GM21825 (cell line): Measurements from ENCODE around the gene TUBGCP3.

Source experiments
- ATAC-seq: cut with Tn5 transposase; IDR thresholded peaks from one replicate; pipeline ENCODE4 v1.9.1; 2021; ENCODE audit warnings: mild to moderate bottlenecking, moderate library complexity; ENCODE audit not compliant: unreplicated experiment

Gene TUBGCP3

DNA sequence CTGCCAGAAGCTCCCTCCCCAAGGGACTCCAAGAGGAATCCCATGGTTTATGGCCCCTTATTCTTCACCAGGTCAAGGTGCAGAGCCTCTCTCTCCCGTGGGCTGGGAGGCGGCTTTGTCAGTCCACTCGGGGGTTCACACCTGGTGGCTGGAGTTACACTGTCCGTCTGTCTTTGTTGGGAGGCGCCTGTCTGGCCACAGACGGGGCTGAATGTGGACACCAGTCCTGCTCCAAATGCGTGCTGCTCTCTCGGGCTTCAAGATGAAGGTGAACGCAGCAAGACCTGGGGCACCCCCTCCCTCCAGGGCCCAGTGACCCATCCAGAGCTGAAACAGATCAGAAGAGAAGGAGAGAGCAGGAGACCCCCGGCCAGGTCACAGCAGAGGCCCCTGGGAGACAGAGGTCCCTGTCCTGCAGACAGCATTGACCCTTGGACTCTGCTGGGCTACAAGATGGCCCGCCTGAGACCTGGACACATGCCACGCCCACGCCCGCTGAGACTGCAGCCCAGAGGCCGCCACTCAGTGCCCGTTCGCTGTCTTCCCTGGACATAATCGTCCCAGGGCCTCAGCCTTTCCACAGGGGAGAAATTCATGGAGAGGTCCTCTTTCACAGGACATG is 29.9 kb upstream of the TUBGCP3 start:
- no peak for ATAC-seq

DNA sequence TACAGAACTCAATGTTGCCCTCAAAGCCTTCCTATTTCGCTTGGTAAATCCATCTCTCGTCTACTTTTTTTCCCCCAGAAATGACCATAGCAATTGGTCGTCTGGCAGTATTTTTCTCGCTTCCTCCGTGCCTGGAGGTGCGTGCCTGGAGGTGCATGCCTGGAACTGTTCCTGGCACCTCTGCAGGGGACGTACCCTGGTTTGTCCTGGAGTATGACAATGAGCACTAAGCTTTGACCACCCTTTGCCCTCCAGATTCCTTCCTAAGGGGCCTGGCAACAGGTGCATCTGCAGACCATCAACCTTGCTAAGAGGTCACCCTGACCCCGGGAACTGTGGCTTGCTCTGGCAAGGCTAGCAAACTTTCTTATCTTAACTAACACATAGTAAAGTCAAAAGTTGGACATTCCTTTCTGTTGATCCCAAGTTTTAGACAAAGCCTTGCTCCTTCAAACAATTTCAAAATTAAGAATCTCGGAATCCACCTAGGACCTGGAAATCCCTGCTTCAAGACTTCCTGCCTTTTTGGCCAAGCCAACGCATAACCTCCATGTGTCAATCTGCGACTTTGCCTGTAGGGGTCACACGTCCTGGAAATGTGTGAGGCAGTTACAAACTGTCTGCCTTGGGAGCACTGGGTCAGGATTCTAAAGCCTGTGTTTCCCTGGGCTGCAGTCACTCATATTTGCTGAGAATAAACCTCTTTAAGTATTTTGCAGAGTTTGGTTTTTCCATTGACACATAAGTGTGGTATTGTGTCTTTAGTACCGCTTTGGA is 28.8 kb upstream of the TUBGCP3 start:
- peak; percentile 60 for ATAC-seq

DNA sequence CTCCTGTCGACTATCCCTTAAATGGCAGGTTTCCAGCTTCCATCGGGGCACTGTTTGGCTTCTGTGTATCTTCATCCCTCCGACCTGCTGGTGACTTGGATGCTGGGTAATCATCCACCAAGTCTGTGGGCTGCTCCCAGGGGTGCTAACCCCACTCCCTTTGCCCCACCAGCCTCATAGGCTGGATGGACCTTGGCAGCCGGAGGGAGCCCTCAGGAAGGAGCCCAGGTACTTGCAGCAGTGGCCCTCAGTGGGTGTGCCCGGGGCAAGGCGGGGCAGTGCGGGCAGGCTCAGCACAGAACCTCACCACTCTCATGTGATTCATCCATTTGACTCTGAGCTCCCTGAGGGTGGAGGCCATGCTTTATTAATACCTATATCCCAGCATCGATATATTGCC is 27.4 kb upstream of the TUBGCP3 start:
- ATAC-seq = no peak

DNA sequence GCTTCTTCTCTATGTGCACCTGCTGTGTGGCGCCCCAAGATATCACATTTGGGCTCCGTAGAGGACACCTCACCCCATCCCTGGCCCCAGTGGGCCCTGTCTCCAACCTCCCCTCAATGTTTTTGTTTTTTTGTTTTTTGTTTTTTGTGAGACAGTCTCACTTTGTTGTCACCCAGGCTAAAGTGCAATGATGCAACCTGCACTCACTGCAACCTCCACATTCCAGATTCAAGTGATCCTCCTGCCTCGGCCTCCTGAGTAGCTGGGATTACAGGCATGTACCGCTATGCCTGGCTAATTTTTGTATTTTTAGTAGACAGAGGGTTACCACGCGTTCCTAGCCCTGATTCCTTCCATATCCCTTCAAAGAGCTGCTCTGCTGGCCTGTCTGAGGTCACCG is 26.9 kb upstream of the TUBGCP3 start:
- no peak for ATAC-seq

DNA sequence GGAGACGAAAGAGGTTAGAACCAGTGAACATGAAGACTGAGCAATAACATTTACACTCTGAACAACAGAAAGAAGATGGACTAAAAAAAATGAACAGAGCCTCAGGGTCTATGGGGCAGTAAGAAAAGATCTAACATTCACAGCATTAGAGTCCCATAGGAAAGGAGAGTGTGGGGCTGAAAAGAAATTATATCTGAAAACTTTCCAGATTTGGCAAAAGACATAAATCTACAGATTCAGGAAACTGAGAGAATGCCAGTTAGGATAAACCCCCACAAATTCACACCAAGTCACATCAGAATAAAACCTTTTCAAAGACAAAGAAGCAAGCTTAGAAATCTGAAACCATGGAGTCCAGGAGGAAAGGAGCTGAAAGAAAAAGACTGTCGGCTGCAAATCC is 20.3 kb upstream of the TUBGCP3 start:
- ATAC-seq = no peak

DNA sequence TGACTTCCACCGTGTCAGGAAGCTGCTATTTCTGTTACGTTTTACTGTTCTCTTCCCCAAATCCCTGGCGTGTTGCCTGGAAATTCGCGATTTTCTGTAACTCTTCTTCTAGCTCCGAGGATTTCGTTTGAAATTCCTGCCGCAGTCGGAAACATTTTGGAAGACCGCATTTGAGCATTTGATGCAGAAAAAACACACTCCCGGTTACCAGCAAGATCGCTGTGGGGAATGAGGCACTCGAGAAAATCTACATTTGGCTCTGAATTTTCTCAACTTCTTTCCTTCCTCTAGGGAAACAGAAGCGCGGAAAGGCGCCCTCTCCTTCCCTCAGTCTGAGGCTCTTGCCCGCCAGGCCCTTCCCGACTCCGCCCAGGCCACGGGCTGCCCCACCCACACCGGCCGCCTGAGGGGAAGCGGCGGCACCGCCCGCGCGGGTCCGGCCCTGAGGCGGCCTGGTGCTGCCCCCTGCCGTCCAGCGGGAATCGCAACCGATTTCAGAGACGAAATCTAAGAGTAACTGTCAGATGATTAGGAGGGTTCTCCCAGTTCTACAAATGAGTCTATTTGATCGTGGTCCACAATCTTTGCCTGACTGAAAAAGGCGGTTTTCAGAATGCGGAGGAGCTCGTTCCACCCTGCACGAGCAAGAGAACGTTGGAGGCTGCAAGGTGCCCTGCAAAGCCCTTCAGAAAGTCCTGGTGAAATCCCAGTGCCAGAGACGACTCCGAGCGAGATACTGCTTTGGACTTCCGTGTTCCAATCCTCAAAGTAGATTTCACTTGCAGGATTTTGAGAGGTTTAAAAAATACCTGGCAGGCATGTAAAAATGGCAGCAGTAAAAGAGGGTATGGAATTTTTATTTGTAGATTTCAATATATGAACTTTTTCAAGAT is 18.4 kb upstream of the TUBGCP3 start:
- ATAC-seq = peak; percentile 100

DNA sequence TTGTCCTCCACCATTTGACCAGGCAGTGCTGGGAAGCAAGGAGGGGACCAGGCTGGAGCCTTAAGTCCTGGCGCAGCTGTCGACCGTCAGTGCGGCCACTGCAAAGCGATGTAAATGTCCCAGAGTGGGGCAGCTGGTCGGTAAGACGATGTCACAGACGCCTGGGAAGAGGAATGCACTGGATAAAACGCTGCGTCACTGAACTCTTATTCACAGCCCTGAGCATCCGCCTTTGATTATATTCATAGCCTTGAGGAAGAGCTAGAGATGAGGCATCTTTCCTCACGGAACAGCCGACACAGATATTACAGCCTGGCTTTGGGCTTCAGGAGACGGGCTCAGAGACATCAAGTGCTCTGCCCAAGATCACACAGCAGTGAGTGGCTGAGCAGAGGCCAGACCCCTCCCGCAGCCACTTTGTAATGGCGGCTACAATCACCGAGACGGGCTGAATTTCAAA is 17.6 kb upstream of the TUBGCP3 start:
- no peak for ATAC-seq

DNA sequence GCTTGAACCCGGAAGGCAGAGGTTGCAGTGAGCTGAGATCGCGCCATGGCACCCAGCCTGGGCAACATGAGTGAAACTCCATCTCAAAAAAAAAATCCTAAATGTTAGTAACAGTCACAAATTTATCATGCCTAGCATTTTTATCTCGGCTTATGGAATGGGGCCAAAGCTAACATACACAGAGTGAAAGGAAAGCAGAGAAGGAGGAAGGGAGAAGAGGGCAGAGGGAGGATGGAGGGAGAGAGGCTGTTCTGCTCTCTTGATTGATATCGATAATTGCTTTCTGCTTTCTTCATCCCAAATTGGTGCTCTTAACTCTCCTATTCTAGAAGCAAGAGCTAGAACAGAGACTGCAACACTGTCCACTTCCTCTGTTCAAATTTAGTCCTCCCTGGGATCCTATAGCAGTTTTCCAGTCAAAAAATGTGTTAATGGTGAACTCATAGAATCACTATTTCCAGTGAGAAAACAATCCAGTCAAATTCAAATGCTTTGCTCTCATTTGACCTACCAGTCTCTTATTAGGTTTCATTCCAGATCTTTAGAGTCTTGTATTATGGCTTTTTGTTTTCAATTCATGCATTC is 15.8 kb upstream of the TUBGCP3 start:
- ATAC-seq = no peak

DNA sequence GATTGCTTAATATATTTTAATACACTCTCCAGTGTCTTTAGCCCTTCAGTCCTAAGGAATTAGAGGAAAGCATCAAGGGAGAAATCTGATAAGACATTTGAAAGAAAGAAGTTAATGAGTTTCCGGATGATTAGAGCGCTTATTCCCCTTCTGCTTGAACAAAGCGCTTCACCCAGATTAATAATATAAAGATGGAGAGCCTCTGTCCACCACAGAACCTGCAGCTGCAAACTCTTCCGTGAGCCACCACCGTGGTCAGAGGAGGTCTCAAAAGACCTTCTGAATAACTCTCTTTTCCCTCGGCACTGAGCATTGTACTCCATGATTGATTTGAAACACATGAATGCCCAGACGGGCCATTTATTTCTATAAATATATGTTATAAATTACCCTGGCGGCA is 14.2 kb upstream of the TUBGCP3 start:
- ATAC-seq = no peak

DNA sequence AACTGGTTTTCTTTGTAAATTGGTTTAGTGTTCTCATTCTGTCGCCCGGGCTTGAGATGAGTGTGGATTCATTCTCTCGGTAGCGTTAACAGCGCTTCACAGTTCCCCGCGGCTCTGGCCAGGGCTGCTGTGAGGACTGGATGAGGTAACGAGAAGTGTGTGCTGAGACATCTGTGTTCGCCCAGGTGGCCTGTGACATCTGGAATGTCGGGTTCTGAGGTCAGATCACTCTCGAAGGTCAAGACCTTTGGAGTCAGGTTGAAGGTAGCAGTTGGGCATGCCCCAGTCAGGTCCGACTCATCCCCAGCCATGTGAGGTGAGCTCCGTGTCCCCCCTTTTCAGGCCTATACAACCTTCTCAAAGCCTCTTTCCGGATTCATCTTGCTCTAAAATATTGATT is 13.4 kb upstream of the TUBGCP3 start:
- ATAC-seq = no peak

DNA sequence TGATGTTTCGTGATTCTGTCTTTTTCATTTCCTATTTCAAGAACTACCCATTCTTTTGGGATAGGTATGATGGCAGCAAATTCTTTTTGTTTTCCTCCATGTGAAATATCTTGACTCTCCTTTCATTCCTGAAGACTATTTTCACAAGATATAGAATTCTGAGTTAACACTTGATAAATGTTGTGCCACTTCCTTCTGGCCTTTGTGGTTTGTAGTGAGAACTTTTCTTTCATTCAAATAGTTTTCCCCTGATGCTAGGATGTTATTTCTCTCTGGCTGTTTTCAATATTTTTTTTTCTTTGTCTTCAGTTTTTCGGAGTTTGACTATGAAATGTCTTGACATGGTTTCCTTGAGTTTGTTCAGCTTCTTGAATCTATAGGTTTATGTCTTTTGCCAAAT is 8.3 kb upstream of the TUBGCP3 start:
- no peak for ATAC-seq

DNA sequence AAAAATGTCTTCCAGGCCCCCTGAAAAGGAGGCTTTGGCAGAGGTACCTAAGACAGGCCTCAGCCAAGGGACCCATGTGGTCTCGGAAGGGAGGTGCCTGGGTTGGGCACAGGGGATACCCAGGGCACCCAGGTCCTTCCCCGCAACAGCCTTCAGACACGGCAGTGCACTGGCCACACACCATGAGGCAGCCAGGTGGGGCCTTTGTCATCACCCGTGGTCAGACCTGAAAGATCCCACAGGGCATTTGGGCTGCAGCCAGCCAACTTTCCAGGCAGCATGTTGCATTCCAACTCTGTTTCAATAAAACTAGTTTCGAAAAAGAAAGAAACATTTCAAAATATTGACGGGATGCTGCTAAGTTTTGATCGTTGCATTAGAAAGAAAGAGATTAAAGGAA is 4.7 kb upstream of the TUBGCP3 start:
- ATAC-seq = no peak

DNA sequence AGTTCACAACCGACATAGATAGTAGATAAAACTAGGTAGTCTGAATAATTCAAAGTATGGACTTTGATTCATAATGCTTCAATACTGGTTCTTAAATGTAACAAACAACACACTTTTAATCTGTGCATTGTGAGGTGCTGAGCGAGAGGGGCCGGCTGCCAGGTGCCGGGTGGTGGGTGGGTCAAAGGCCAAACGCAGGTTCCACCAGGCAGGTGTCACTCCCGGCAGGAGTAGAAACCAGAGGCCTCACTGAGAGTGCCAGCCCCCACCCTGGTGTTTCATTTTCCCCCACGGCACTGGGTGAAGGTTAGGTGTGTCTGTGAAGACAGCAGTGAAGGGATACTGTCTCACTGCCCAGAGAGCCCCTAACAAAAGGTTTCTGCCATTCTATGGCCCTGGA is 4.2 kb upstream of the TUBGCP3 start:
- ATAC-seq = no peak

DNA sequence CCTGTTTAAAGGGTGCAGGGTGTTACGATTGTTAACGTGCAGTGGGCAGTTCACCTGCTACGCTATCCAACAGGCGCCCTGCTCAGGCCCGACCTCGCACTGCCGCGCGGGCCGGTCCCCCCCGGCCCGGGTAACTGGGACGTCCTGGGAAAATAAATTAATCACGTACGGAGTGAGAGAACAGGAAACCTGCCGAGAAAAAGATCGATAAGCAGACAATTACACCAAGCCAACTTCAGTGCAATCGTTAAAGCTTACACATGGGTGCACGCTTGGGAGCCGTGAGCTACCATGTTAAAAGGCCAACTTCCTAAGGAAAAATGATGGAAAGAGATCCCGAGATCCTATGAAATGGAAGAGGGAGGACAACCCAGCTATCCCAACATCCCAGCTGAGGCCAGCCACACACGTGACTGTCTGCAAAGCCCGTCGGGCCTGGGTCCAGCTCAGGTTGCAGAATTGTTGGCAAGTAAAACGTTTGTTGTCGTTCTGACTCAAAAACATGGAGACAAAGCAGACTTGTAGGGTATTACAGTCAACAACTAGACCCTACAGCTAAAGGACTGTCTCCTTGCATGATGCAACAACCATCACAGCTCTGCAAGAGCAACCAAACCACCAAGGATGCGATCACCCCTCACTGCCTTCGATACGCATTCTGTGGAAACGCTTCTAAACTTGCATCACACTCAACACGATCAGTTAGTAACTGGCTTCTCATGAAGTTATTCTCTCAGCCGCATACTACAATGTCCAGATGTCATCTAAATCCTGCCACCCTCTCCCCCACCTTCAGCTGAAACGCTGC is 741 bp upstream of the TUBGCP3 start:
- ATAC-seq = no peak

DNA sequence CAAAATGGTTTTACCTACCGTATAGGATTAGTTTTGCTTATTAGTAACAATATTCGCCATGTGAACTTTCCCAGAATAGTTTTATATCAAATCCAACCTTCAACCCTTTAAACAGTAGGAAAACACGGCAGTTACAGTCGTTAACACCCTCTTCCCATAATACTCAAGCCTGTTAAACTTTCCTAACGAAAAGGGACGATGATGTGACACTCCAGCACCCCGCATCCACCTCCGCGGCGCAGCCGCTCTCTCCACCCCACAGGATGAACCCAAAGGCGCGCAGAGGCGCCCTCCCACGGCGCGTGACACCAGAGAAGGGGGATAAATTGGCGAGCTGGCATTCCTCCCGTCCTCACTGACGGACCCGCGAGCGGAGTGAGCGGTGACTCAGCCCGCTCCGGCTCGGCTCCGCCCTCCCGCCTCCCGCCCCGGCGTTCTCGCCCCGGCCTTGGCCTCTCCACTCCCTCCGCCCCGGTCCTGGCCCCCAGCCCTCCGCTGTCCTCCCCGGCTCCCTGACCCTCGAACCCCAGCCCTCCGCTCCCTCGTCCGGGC is 665 bp downstream of the TUBGCP3 start:
- ATAC-seq = peak; percentile 52

DNA sequence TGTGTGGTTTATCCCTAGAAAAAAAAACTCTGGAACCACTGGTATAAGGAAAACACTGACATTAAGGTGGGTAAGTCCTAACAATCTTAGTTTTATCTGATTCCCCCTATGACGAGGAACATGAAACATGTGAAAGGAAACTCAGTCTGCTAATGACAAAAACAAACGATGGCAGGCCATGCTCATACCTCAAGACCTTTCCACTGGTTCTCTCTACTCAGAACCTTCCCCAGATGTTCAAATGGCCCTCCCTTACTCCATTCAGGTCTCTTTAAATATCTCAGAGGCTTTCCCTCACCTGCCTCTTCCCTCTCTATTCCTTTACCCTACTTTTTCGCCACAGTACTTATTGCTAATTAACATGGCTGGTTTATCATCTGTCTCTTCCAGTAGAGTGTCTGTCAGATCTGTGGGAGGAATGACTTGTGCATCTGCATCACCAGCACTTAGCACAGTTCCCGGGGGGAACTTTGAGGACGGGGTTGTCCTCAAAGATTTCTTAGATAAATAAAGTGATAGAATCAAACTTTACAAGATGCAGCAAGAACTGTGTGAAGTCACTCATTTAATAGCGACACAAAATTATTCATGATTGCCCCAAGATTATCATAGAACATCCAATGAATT is 1.5 kb downstream of the TUBGCP3 start:
- ATAC-seq = no peak

DNA sequence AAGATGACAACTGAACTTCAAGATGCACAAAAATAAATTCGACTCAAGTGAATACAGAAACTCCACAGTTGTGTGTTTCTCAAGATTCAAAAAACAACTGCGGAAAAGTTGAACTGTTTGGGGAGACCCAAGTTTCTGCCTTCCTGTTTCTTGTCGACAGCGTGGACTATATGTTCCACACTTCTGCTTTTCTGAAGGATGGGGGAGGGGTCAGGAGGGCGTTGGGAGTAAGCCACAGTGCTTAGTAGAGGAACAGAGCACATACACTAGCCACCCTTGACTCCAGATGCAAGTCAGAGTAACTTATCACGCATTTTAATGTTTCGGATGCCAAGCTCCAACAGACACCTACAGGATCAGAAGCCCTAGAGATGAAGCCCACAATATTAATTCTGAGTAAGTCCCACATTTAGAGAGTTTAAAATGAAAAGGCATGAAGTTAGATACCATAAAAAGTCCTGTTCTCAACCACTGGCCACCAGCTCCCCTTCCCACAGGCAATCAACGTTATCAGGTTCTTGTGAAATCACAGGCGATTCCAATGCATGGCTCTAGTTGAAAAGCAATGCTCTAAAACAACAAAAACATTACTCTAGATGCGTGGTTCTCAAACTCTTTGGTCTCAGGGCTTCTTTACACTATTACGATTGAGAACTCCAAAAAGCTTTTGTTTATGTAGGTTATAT is 4.2 kb downstream of the TUBGCP3 start:
- peak; percentile 58 for ATAC-seq

DNA sequence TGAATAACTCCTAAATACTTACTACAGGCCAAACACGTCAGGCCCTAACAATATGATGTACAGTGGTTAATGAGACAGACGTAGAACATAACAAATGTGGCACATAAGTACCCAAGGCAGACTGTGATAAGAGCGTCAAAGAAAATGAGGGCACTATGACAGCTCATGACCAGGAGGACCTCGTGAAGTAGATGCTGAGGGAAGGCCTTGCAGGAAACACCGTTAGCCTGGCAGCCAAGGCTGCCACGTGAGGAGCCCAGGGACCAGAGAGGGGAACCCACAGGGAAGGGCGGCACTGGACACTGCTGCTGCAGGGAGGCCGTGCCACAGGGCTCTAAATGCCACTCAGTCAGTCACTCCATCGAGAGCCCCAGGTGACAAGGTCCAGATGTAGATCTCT is 5.7 kb downstream of the TUBGCP3 start:
- ATAC-seq = no peak

DNA sequence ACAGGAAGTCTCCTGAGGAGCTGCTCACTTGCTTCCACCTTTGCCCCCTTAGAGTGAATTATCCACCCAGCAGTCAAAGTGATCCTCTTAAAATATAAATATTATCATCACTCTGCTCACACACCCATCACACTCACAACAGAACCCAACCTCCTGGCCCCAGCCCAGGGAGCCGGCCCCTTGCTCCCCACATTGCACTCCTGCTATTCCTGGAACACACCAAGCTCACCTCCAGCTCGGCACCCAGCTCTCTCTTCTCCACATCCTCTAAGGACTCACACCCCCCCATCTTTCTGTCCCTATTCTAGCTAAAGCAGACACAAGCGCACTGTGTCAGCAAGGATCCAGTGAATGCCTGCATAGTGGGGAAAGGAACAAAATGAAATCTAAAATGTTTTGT is 7.0 kb downstream of the TUBGCP3 start:
- ATAC-seq = no peak
